ENCODE measurements around the gene BOD1.

Gene BOD1

DNA sequence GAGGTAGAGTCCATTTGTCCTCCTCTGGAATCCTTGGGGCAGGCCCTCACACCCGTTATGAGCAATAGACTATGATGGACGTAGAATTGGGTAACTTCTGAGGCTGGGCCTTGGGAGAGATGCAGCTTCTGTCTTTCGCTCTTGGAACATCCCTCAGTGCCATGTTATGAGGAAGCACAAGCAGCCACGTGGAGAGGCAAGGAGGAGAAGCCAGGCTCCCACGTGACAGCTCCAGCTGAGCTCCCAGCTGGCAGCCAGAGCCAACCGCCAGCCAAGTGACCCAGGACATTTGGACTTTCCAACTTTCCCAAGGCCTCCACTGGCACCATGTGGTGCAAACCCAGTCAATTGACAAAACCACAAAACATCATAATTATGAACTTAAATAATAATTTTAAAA is 43.0 kb upstream of the BOD1 start:
- Histone ChIP-seq H3K9ac (ENCODE audit: insufficient read length, low read depth) (no peak overlapping the region), H3K4me3 (ENCODE audit: insufficient read length, low read depth) (no peak overlapping the region), H3K4me1 (ENCODE audit: insufficient read depth, insufficient read length) (no peaks in the 10 kb centered on the region), H3K9me3 (ENCODE audit: insufficient read depth, low read length) (no peaks in the 10 kb centered on the region), H3K27me3 (ENCODE audit: insufficient read depth, insufficient read length) (no peaks in the 10 kb centered on the region), H3K36me3 (ENCODE audit: insufficient read depth, insufficient read length, low read length) (no peaks in the 10 kb centered on the region)
- TF ChIP-seq YY1 (IDR thresholded peaks at IDR 0.05; ENCODE audit: insufficient read depth, insufficient read length) (no peak), SUZ12 (IDR thresholded peaks at IDR 0.05; ENCODE audit: extremely low read depth, insufficient read depth, insufficient read length) (no peak), ZNF274 (IDR thresholded peaks at IDR 0.05; ENCODE audit: low read depth, low read length) (no peak)
- no peak for DNase-seq (ENCODE audit: low read depth, low spot score)

DNA sequence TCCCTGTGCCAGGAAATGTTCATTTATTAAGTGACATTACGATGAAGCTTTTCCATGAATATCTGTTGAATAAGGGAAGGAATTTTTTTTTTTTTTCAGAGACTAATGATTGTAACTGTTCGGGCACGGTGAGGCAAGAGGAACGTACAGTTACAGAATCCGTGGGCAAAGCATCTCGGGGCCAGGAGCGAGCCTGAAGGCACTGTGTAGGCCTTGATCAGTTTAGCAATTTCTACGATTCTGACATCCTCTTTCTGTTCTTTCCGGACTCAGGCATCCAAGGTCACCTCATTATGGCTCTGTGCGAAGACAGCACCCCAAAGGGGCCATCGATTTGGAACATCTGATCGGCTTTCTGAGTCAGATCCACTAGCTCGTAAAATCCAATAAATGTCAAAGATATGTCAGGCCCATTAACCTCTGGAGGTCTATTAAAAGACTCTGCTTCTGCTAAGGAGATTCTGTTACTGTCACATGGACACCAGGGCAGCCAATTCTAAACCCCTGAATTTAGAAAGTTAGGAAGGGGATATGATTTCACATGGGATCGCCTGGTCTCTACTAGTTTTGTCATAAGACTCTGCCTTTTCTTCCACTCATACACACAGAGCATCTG is 41.4 kb upstream of the BOD1 start:
- no peak for TF ChIP-seq YY1 (IDR thresholded peaks at IDR 0.05; ENCODE audit: insufficient read depth, insufficient read length)
- TF ChIP-seq SUZ12 (IDR thresholded peaks at IDR 0.05; ENCODE audit: extremely low read depth, insufficient read depth, insufficient read length): no peak
- no peak for TF ChIP-seq ZNF274 (IDR thresholded peaks at IDR 0.05; ENCODE audit: low read depth, low read length)
- Histone ChIP-seq H3K9ac (ENCODE audit: insufficient read length, low read depth) (no peak overlapping the region), H3K27me3 (ENCODE audit: insufficient read depth, insufficient read length) (no peaks in the 10 kb centered on the region), H3K36me3 (ENCODE audit: insufficient read depth, insufficient read length, low read length) (no peaks in the 10 kb centered on the region), H3K9me3 (ENCODE audit: insufficient read depth, low read length) (no peaks in the 10 kb centered on the region), H3K4me1 (ENCODE audit: insufficient read depth, insufficient read length) (peaks cover 7% of the 10 kb centered on the region), H3K4me3 (ENCODE audit: insufficient read length, low read depth) (no peak overlapping the region)
- DNase-seq (ENCODE audit: low read depth, low spot score): no peak

DNA sequence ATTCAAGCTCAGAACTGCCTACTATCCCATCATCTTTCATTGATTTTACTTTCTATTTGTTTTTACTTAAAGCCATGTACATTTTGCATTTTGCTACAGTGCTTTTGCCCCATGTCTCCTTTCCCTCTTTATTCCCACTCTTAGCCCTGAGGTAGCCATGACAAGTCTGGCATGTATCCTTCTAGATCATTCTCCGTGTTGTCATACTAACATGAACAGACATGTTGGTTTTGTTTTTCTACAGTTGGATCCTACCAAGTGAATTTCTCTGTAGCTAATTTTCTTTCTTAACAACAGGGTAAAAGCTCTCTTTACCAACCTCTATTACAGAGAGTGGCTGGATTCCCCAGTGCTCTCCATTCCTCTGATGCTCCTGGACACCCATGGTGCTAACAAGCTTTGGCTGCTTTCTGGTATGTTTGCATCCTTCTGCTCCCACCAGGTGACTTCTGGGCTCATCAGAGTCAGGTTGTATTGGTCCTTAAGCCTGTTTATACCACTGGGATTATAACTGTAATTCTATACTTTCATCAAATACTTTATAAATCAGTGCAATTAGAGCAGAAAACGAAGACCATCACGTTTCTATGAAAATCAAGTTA is 38.8 kb upstream of the BOD1 start:
- Histone ChIP-seq H3K36me3 (ENCODE audit: insufficient read depth, insufficient read length, low read length) (no peaks in the 10 kb centered on the region), H3K4me3 (ENCODE audit: insufficient read length, low read depth) (no peak overlapping the region), H3K27me3 (ENCODE audit: insufficient read depth, insufficient read length) (no peaks in the 10 kb centered on the region), H3K4me1 (ENCODE audit: insufficient read depth, insufficient read length) (peaks cover 7% of the 10 kb centered on the region), H3K9me3 (ENCODE audit: insufficient read depth, low read length) (no peaks in the 10 kb centered on the region), H3K9ac (ENCODE audit: insufficient read length, low read depth) (no peak overlapping the region)
- DNase-seq (ENCODE audit: low read depth, low spot score): no peak
- TF ChIP-seq ZNF274 (IDR thresholded peaks at IDR 0.05; ENCODE audit: low read depth, low read length): no peak
- TF ChIP-seq SUZ12 (IDR thresholded peaks at IDR 0.05; ENCODE audit: extremely low read depth, insufficient read depth, insufficient read length): no peak
- no peak for TF ChIP-seq YY1 (IDR thresholded peaks at IDR 0.05; ENCODE audit: insufficient read depth, insufficient read length)

DNA sequence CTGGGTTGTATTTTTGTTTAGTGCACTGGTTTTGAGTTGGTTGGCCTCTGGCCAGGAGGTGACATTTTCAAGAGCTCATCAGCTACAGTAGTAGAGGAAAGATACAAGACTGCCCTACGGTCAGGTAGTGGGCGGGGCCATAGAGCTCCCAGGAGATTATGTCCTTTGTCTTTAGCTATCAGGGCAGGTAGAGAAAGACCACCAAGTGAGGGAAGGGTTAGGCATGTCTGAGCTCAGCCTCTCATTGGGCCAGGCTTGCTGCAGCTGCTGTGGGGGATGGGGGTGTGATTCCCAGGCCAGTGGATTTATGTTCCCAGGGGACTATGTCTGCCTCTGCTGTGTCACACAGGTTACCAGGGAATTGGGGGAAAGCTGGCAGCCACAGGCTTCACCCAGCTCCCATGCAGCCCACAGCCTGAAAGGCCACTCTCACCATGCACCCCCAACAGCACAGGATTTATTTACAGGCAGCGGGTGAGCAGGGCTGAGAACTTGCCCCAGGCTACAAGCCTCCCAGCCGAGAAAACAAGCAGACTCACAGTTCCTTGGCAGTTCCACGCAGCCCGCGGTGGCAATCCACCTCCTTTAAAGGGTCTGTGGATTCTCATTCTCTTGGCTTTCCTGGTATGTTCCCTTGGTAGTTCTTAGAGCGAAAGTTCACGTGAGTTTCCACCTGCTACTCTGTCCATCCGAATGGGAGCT is 37.5 kb upstream of the BOD1 start:
- no peak for TF ChIP-seq ZNF274 (IDR thresholded peaks at IDR 0.05; ENCODE audit: low read depth, low read length)
- TF ChIP-seq SUZ12 (IDR thresholded peaks at IDR 0.05; ENCODE audit: extremely low read depth, insufficient read depth, insufficient read length): no peak
- TF ChIP-seq YY1 (IDR thresholded peaks at IDR 0.05; ENCODE audit: insufficient read depth, insufficient read length): no peak

DNA sequence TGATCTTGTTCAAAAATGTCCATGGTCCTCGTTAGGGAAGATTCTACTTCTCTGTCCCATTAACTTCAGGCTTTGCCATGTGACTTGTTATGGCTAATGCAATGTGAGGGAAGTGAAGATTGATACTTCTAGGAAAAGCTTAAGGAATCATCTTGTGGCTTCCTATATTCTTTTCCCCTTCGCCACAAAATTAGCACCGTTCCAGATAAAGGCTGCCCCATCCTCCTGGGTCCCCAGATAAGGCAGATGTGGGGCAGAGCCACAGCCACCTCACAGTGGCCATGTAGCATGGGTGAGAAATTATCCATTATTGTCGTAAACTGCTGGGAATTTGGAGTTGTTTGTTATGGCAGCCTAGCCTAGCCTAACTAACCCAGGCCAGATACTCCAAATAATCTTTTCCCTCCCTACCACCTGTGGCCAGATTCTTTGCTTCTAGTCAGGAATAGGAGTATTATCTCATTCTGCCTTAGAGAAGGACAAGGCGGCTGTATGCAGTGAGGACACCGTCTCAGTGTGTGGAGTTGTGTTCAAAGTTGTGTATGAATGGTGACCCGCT is 31.9 kb upstream of the BOD1 start:
- Histone ChIP-seq H3K9me3 (ENCODE audit: insufficient read depth, low read length) (no peaks in the 10 kb centered on the region), H3K9ac (ENCODE audit: insufficient read length, low read depth) (no peak overlapping the region), H3K4me1 (ENCODE audit: insufficient read depth, insufficient read length) (peaks cover 12% of the 10 kb centered on the region), H3K36me3 (ENCODE audit: insufficient read depth, insufficient read length, low read length) (no peaks in the 10 kb centered on the region), H3K4me3 (ENCODE audit: insufficient read length, low read depth) (no peak overlapping the region), H3K27me3 (ENCODE audit: insufficient read depth, insufficient read length) (no peaks in the 10 kb centered on the region)
- DNase-seq (ENCODE audit: low read depth, low spot score): no peak
- TF ChIP-seq YY1 (IDR thresholded peaks at IDR 0.05; ENCODE audit: insufficient read depth, insufficient read length) (no peak), SUZ12 (IDR thresholded peaks at IDR 0.05; ENCODE audit: extremely low read depth, insufficient read depth, insufficient read length) (no peak), ZNF274 (IDR thresholded peaks at IDR 0.05; ENCODE audit: low read depth, low read length) (no peak)

More for the DNA sequence above, 37.5 kb upstream of the BOD1 start:
- Histone ChIP-seq H3K9me3 (ENCODE audit: insufficient read depth, low read length) (no peaks in the 10 kb centered on the region), H3K36me3 (ENCODE audit: insufficient read depth, insufficient read length, low read length) (no peaks in the 10 kb centered on the region), H3K27me3 (ENCODE audit: insufficient read depth, insufficient read length) (no peaks in the 10 kb centered on the region), H3K9ac (ENCODE audit: insufficient read length, low read depth) (no peak overlapping the region), H3K4me3 (ENCODE audit: insufficient read length, low read depth) (no peak overlapping the region), H3K4me1 (ENCODE audit: insufficient read depth, insufficient read length) (peaks cover 7% of the 10 kb centered on the region)
- no peak for DNase-seq (ENCODE audit: low read depth, low spot score)

DNA sequence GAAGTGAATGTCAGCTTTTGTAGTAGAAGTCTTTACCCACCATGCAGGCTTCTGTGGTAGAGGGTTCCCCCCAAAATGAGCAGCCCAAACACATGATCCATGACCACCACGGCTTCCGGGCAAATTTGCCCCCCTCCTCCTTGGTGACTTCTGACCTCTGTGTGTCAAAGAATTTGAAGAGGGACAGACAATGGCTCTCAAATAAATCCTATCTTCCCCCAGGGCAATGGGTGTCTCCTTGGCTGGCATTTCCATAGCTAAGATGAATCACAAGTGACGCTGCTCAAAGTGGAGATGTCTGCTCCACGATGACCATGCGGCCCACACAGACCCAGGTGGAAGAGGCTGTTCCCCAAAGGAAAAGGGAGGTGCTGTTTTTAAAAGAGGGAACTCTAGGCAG is 30.2 kb upstream of the BOD1 start:
- H3K9me3 ChIP-seq (ENCODE audit: insufficient read depth, low read length): no peaks in the 10 kb centered on the region
- no peaks in the 10 kb centered on the region for H3K27me3 ChIP-seq (ENCODE audit: insufficient read depth, insufficient read length)
- H3K36me3 ChIP-seq (ENCODE audit: insufficient read depth, insufficient read length, low read length): no peaks in the 10 kb centered on the region
- H3K4me3 ChIP-seq (ENCODE audit: insufficient read length, low read depth): no peak overlapping the region
- no peak overlapping the region for H3K9ac ChIP-seq (ENCODE audit: insufficient read length, low read depth)
- no peak for DNase-seq (ENCODE audit: low read depth, low spot score)
- peaks cover 14% of the 10 kb centered on the region for H3K4me1 ChIP-seq (ENCODE audit: insufficient read depth, insufficient read length)
- TF ChIP-seq YY1 (IDR thresholded peaks at IDR 0.05; ENCODE audit: insufficient read depth, insufficient read length): no peak
- TF ChIP-seq SUZ12 (IDR thresholded peaks at IDR 0.05; ENCODE audit: extremely low read depth, insufficient read depth, insufficient read length): no peak
- no peak for TF ChIP-seq ZNF274 (IDR thresholded peaks at IDR 0.05; ENCODE audit: low read depth, low read length)
